A549 (cell line): ENCODE data around the gene RAB39B. TPM values are rescaled to one million over a fixed set of nuclear protein-coding genes. Genes with fewer than 3 reads are reported as not detected.

ENCODE experiments used
- ATAC-seq, 2 experiments: fragments of 200-7000 bp in 1 of 2; fragments of >200 bp in 1 of 2; cut with Nextera tagmentation in 1 of 2; cut with Tn5 transposase in 1 of 2; 3 replicates each; pipeline versions ENCODE4 v1.8.0 to v1.9.1; 2018 to 2020; ENCODE audit warnings: mild to moderate bottlenecking in 1 of 2, moderate library complexity in 1 of 2
- CTCF ChIA-PET: fragments of 300-600 bp; sonication (Branson Sonifier 250); formaldehyde crosslinking; extraction: SDS; loops from one replicate; lab custom pipeline; 2021; ENCODE audit warnings: antibody characterized with exemption, inconsistent platforms; lab: Yijun Ruan, JAX
- POLR2A ChIA-PET: fragments of 350-600 bp; formaldehyde crosslinking; extraction: SDS; loops from one replicate; lab custom pipeline; 2021; ENCODE audit warnings: antibody characterized with exemption, inconsistent platforms; lab: Yijun Ruan, JAX
- DNase-seq, 2 experiments: peaks; one replicate each; pipeline versions ENCODE4 v3.0.0 to v3.0.0-alpha.2; 2011 to 2016; ENCODE audit warnings: low read depth in 1 of 2, low spot score in 1 of 2
- FAIRE-seq: peaks from 2 replicates; lab custom pipeline; 2011; peaks lifted over from hg19 to GRCh38; lab: Jason Lieb, UNC
- H3K27ac ChIP-seq, 2 experiments: fragments of >200 bp; sonication (Bioruptor Twin); formaldehyde crosslinking; 3 replicates each; pipeline ENCODE4 v1.5.1; 2016 to 2017
- H3K4me1 ChIP-seq: fragments of >200 bp; sonication (Bioruptor Twin); formaldehyde crosslinking; 3 replicates; pipeline ENCODE4 v1.6.1; 2016
- H3K4me2 ChIP-seq: fragments of >200 bp; sonication (Bioruptor Twin); formaldehyde crosslinking; 3 replicates; pipeline ENCODE4 v1.6.1; 2016
- H3K4me3 ChIP-seq: fragments of >200 bp; sonication (Bioruptor Twin); formaldehyde crosslinking; 3 replicates; pipeline ENCODE4 v1.5.1; 2016
- H3K9me3 ChIP-seq: fragments of >200 bp; sonication (Bioruptor Twin); formaldehyde crosslinking; 3 replicates; pipeline ENCODE4 v1.6.1; 2016
- BHLHE40 ChIP-seq: IDR thresholded peaks from 2 replicates; pipeline ENCODE4 v1.6.1; 2012; ENCODE audit warnings: low read depth, low read length, inconsistent platforms
- CEBPB ChIP-seq, 2 experiments: fragments of >200 bp in 1 of 2; sonication (Bioruptor Twin) in 1 of 2; formaldehyde crosslinking in 1 of 2; IDR thresholded peaks; 2 replicates each; pipeline ENCODE4 v1.6.1; 2012 to 2016
- CHD4 ChIP-seq: fragments of 200-600 bp; sonication (generic); IDR thresholded peaks from 2 replicates; pipeline ENCODE4 v1.6.1; 2016; ENCODE audit warnings: antibody characterized with exemption, mild to moderate bottlenecking, borderline replicate concordance
- GATA3 ChIP-seq: IDR thresholded peaks from 2 replicates; pipeline ENCODE4 v1.6.1; 2012; ENCODE audit warnings: borderline replicate concordance
- JUN ChIP-seq, 2 experiments: fragments of >200 bp; sonication (Bioruptor Twin); formaldehyde crosslinking; IDR thresholded peaks; 2 replicates in 1 of 2; 3 replicates in 1 of 2; pipeline ENCODE4 v1.6.1; 2016 to 2017
- MAFK ChIP-seq: fragments of 450-650 bp; IDR thresholded peaks from 2 replicates; pipeline ENCODE4 v1.6.1; 2014; ENCODE audit not compliant: partially characterized antibody
- MAZ ChIP-seq: fragments of 150-350 bp; IDR thresholded peaks from 2 replicates; pipeline ENCODE4 v1.6.1; 2014; ENCODE audit warnings: antibody characterized with exemption, low read depth, low read length, borderline replicate concordance
- PHF8 ChIP-seq: fragments of 200-600 bp; sonication (generic); IDR thresholded peaks from 2 replicates; pipeline ENCODE4 v1.6.1; 2016; ENCODE audit warnings: low read depth, mild to moderate bottlenecking, antibody characterized with exemption, moderate library complexity, borderline replicate concordance
- POLR2A ChIP-seq: IDR thresholded peaks from 2 replicates; pipeline ENCODE4 v1.6.1; 2012; ENCODE audit warnings: mild to moderate bottlenecking, low read length
- RAD21 ChIP-seq, 2 experiments: fragments of >200 bp in 1 of 2; sonication (Bioruptor Twin) in 1 of 2; formaldehyde crosslinking in 1 of 2; IDR thresholded peaks in 1 of 2; conservative IDR thresholded peaks in 1 of 2; 2 replicates in 1 of 2; 3 replicates in 1 of 2; pipeline ENCODE4 v1.6.1; 2012 to 2018; ENCODE audit warnings: inconsistent platforms in 1 of 2
- SMC3 ChIP-seq: fragments of >200 bp; sonication (Bioruptor Twin); formaldehyde crosslinking; IDR thresholded peaks from 3 replicates; pipeline ENCODE4 v1.6.1; 2018; ENCODE audit warnings: inconsistent platforms
- ZFP36 ChIP-seq: fragments of 450-650 bp; IDR thresholded peaks from 2 replicates; pipeline ENCODE4 v1.6.1; 2014; ENCODE audit warnings: borderline replicate concordance; ENCODE audit not compliant: partially characterized antibody
- ZSCAN20 ChIP-seq: fragments of 250-450 bp; sonication (Bioruptor Pico); IDR thresholded peaks from 2 replicates; pipeline ENCODE4 v1.8.0; 2022; ENCODE audit warnings: mild to moderate bottlenecking, moderate library complexity
- WGBS: methylation state at CpG from one replicate; pipeline ENCODE4 v1.1.6; 2017; ENCODE audit errors: missing lambda C conversion rate; 5-methylcytosine and 5-hydroxymethylcytosine counted together
- polyA plus RNA-seq, 4 experiments: library from polyadenylated mRNA; depleted of rRNA in 3 of 4; stranded (reverse); fragments of >200 nt; fragmentation: RNase III in 1 of 4; extraction: RNeasy Plus Mini Kit Qiagen cat#74134 plus additional on column Dnase treatment in 1 of 4; gene quantifications; 2 replicates in 3 of 4; 3 replicates in 1 of 4; pipeline ENCODE4 v1.2.3, GENCODE V29; 2011 to 2017
- TF ChIP-seq, protein P1 (sequence below): IDR thresholded peaks from 2 replicates; pipeline ENCODE4 v1.6.1; 2012
- TF ChIP-seq, protein P2 (sequence below): fragments of >200 bp; sonication (Bioruptor Twin); formaldehyde crosslinking; IDR thresholded peaks from 3 replicates; pipeline ENCODE4 v1.5.1; 2016
- TF ChIP-seq, protein P3 (sequence below): IDR thresholded peaks from 2 replicates; pipeline ENCODE4 v1.6.1; 2012
- TF ChIP-seq, protein P4 (sequence below): fragments of >200 bp; sonication (Bioruptor Twin); formaldehyde crosslinking; IDR thresholded peaks from 3 replicates; pipeline ENCODE4 v1.6.1; 2016
- TF ChIP-seq, protein P5 (sequence below): fragments of 250-450 bp; sonication (Bioruptor Pico); IDR thresholded peaks from 2 replicates; pipeline ENCODE4 v1.5.0; 2021; ENCODE audit warnings: mild to moderate bottlenecking, moderate library complexity, borderline replicate concordance
- TF ChIP-seq, protein P6 (sequence below): fragments of 250-450 bp; sonication (Bioruptor Pico); IDR thresholded peaks from 2 replicates; pipeline ENCODE4 v1.5.0; 2020; ENCODE audit warnings: low read depth, mild to moderate bottlenecking, moderate library complexity

Gene RAB39B
- polyA plus RNA-seq, 2 of the 4 experiments (the other 2 are of a cell fraction), result 0.57 to 4.4 TPM

DNA sequence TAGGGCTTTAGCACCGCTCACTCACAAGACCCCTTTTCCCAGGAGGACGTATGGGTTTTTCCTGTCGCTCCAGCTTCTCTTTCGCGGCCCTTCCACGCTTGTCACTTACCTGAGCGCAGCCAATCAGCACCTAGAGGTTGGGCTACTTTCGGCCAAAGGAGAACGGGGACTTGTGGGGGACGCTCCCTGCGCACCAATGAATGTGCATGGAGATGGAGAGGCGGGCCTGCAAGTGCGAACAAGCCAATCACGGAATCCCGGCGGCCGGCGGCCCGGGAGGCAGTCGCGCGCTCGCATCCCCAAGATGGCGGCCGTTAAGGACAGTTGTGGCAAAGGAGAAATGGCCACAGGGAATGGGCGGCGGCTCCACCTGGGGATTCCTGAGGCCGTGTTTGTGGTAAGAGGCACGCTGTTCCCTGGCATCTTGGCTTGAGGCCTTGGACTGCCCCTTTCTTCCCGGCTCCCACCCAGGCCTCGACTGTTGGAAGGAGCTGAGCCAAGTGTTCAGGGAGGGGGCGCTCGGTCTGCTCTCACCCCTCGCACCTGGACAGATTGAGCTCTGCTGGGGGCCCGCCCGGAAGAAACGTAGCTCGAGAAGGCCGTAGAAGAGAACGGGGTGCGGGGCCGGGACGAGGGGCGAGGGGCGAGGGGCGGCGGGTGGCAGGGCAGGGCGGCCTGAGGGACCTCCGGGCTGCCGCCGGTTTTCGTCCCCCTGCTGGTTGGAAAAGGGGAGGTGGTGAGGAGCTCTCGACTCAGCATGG is 47.9 kb downstream of the RAB39B start, which contains the start of gene VBP1:
Gene VBP1 (plus strand): TSS at position 282 of the 761 bp plus-strand sequence. CDS start 23 bp downstream, at position 305.
- CTCF ChIA-PET, result interaction anchor here (0.5 to 2.2 kb wide), 13 partner anchors 10 to 299 kb away, joined by 3 to 8 read pairs (median 3); no protein-coding TSS in a partner anchor
- TF ChIP-seq, protein P1, sequence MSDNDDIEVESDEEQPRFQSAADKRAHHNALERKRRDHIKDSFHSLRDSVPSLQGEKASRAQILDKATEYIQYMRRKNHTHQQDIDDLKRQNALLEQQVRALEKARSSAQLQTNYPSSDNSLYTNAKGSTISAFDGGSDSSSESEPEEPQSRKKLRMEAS, result peak; percentile 8; the same call in 1 of the 2 replicates
- TF ChIP-seq RAD21 (conservative IDR thresholded peaks at IDR 0.05 in 1 of 2, IDR thresholded peaks at IDR 0.05 in 1 of 2) (peak in 1 of 2 experiments; percentile 29; a peak in 3 of 5 replicates), ZFP36 (no peak), GATA3 (no peak), JUN (IDR thresholded peaks at IDR 0.05) (peak; percentile 9 to 52; a peak in 2 of 5 replicates), PHF8 (peak; percentile 73), POLR2A (peak; percentile 66), MAZ (no peak), SMC3 (peak; percentile 23; the same call in 1 of the 3 replicates)
- TF ChIP-seq, protein P2, sequence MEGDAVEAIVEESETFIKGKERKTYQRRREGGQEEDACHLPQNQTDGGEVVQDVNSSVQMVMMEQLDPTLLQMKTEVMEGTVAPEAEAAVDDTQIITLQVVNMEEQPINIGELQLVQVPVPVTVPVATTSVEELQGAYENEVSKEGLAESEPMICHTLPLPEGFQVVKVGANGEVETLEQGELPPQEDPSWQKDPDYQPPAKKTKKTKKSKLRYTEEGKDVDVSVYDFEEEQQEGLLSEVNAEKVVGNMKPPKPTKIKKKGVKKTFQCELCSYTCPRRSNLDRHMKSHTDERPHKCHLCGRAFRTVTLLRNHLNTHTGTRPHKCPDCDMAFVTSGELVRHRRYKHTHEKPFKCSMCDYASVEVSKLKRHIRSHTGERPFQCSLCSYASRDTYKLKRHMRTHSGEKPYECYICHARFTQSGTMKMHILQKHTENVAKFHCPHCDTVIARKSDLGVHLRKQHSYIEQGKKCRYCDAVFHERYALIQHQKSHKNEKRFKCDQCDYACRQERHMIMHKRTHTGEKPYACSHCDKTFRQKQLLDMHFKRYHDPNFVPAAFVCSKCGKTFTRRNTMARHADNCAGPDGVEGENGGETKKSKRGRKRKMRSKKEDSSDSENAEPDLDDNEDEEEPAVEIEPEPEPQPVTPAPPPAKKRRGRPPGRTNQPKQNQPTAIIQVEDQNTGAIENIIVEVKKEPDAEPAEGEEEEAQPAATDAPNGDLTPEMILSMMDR, result peak; percentile 39
- TF ChIP-seq, protein P3, sequence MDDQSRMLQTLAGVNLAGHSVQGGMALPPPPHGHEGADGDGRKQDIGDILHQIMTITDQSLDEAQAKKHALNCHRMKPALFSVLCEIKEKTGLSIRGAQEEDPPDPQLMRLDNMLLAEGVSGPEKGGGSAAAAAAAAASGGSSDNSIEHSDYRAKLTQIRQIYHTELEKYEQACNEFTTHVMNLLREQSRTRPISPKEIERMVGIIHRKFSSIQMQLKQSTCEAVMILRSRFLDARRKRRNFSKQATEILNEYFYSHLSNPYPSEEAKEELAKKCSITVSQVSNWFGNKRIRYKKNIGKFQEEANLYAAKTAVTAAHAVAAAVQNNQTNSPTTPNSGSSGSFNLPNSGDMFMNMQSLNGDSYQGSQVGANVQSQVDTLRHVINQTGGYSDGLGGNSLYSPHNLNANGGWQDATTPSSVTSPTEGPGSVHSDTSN, result peak; percentile 81
- TF ChIP-seq, protein P4, sequence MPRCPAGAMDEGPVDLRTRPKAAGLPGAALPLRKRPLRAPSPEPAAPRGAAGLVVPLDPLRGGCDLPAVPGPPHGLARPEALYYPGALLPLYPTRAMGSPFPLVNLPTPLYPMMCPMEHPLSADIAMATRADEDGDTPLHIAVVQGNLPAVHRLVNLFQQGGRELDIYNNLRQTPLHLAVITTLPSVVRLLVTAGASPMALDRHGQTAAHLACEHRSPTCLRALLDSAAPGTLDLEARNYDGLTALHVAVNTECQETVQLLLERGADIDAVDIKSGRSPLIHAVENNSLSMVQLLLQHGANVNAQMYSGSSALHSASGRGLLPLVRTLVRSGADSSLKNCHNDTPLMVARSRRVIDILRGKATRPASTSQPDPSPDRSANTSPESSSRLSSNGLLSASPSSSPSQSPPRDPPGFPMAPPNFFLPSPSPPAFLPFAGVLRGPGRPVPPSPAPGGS, result 0 out of 3 replicates have a peak, but pooled peaks have one; percentile 25
- peak; percentile 90 to 98 for DNase-seq
- no peaks in the 10 kb centered on the region for H3K9me3 ChIP-seq
- peak within 1 kb of the TSS; percentile 94 to 98 for H3K27ac ChIP-seq
- POLR2A ChIA-PET, result interaction anchor here (0.7 to 1.9 kb wide), 7 partner anchors 9 to 298 kb away, joined by 3 to 10 read pairs (median 5); partner anchors contain the start of gene FUNDC2
- peak within 1 kb of the TSS; percentile 99 for H3K4me3 ChIP-seq
- peaks cover 14% of the 10 kb centered on the region for H3K4me1 ChIP-seq
- FAIRE-seq, result peak; percentile 84
- ATAC-seq, result peak; percentile 99 to 100
- H3K4me2 ChIP-seq, result peak within 1 kb of the TSS; percentile 96
- WGBS, result under 1% methylated on average over 17 of the region's 53 CpGs

DNA sequence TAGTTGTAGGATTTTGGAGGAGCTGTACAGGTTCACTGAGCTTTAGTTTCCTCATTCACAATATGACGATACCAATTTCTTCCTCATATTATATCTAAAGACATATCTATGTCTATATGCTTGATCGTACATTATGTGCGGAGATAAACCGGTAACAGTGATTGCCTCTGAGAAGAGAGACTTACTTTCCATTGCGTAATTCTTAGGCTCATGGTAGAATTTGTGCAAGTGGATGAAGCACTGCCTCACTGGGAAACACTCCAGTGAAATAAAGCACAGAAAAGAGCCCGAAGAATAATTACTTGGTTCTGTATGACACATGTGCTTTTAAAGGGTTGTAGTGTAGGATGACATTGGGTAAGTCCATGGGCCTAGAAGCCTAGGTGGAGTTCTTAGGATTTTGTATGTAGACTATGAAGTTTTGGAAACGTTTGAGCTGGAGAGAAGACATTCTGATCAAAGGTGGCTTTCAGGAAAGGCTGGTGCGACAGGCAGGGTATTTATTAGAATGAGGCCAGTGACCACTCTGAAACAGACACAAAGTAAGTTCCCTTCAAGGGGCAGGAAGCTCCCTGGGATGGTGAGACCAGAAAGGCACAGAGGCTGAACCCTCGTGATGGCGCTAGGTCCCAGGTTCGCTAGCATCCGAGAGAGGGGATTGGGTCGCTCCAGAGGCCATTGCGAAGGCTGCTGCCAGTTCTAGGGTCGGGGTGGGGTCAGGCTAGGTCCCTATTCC is 48.7 kb downstream of the RAB39B start:
- no peak for DNase-seq
- peak; percentile 58 to 74 for ATAC-seq
- no peak for TF ChIP-seq MAZ
- no peak for TF ChIP-seq MAFK
- no peak for TF ChIP-seq ZSCAN20 (CRISPR knock-in tag)
- no peak for TF ChIP-seq CHD4
- peak; percentile 57 to 73; a peak in 3 of 4 replicates for TF ChIP-seq CEBPB (IDR thresholded peaks at IDR 0.05)
- TF ChIP-seq, protein P5, sequence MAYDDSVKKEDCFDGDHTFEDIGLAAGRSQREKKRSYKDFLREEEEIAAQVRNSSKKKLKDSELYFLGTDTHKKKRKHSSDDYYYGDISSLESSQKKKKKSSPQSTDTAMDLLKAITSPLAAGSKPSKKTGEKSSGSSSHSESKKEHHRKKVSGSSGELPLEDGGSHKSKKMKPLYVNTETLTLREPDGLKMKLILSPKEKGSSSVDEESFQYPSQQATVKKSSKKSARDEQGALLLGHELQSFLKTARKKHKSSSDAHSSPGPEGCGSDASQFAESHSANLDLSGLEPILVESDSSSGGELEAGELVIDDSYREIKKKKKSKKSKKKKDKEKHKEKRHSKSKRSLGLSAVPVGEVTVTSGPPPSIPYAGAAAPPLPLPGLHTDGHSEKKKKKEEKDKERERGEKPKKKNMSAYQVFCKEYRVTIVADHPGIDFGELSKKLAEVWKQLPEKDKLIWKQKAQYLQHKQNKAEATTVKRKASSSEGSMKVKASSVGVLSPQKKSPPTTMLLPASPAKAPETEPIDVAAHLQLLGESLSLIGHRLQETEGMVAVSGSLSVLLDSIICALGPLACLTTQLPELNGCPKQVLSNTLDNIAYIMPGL (CRISPR knock-in tag), result no peak
- no peak for TF ChIP-seq BHLHE40
- TF ChIP-seq, protein P4, result no peak
- TF ChIP-seq, protein P6, sequence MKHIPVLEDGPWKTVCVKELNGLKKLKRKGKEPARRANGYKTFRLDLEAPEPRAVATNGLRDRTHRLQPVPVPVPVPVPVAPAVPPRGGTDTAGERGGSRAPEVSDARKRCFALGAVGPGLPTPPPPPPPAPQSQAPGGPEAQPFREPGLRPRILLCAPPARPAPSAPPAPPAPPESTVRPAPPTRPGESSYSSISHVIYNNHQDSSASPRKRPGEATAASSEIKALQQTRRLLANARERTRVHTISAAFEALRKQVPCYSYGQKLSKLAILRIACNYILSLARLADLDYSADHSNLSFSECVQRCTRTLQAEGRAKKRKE, result no peak
- 43% methylated on average over 14 of the region's 15 CpGs for WGBS
- peak overlapping the region; percentile 96 for H3K4me2 ChIP-seq
- ChIA-PET POLR2A (interaction anchor here (0.8 to 1.9 kb wide), 4 partner anchors 10 to 189 kb away, joined by 3 to 10 read pairs (median 4); partner anchors contain the start of gene FUNDC2), CTCF (interaction anchor here (0.5 to 1.9 kb wide), 4 partner anchors 18 to 298 kb away, joined by 5 to 8 read pairs (median 6); no protein-coding TSS in a partner anchor)
- peaks cover 14% of the 10 kb centered on the region for H3K4me1 ChIP-seq
- peak overlapping the region; percentile 99 for H3K4me3 ChIP-seq
- no peaks in the 10 kb centered on the region for H3K9me3 ChIP-seq
- no peak for FAIRE-seq
- H3K27ac ChIP-seq, result peak overlapping the region; percentile 94 to 98
